ENCODE data around the gene NUDT12.

DNA sequence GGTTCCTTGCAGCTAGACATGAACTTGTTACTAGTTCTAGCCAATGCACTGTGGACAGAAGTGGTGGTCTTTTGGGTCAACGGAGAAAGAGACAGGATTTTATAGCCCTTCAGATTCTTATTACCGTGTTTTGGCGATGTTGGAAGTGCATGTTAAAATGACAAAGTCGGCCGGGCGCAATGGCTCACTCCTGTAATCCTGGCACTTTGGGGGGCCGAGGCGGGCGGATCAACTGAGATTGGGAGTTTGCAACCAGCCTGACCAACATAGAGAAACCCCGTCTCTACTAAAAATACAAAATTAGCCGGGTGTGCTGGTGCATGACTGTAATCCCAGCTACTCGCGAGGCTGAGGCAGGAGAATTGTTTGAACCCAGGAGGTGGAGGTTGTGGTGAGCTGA, 9.1 kb upstream of the NUDT12 start:
- TF ChIP-seq POLR2AphosphoS5 (IDR thresholded peaks at IDR 0.05) (no peak), POLR2A (IDR thresholded peaks at IDR 0.05) (no peak)
